Urothelium cell line (cell line): Measurements from ENCODE around the gene ENOX2.

Source experiments
- DNase-seq: peaks from one replicate; pipeline ENCODE4 v3.0.0; 2011; ENCODE audit warnings: low spot score, mixed read lengths
- FAIRE-seq: peaks from 2 replicates; lab custom pipeline; 2011; peaks lifted over from hg19 to GRCh38; lab: Jason Lieb, UNC

Gene ENOX2

GRCh38 chrX:130645955-130646583 is 256.9 kb downstream of the ENOX2 start:
- DNase-seq: no peak
- FAIRE-seq: no peak

- FAIRE-seq: no peak
- no peak for DNase-seq
Observed at GRCh38 chrX:130637591-130637990, 265.4 kb downstream of the ENOX2 start.

DNA sequence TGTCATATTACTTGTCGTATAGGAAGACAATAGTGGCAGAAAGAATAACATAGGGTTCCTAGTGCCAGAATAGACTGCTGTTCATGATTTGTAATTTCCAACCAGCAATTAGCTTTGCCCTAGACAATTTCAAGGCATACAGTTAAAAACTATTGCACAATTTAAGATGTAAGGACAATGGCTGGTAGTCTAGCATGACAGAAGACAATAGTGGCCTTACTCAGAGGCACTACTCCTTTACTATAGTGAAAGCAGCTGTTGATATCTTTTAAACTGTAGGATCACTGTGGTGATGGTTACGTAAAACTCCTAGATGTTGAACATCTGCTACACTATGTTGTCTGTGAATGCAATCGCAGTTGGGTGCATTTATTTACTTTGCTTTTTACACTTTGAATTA is 266.7 kb downstream of the ENOX2 start:
- DNase-seq: no peak
- FAIRE-seq: no peak

- DNase-seq (no peak), FAIRE-seq (no peak)
Observed at GRCh38 chrX:130631011-130631410, 272.0 kb downstream of the ENOX2 start.

DNA sequence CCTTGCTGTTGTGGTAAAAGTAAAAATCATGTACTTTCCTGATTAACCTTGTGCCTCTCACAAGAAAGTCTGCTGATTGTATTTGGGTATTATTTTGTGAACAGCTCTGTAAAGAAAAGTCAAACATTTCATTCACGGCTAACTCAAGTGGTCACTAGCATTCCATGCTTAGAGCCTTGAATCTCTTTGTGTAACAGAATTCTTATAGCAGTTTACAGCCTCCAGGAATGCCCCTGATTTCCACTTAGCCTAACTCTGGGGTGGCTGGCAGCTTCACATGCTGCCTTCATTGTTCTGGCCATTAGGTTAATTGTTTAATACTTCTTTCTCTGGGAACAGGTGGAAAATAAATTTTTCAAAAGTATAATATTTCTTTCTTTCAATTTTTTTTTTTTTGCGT is 274.5 kb downstream of the ENOX2 start:
- no peak for FAIRE-seq
- DNase-seq: no peak

- DNase-seq: no peak
- FAIRE-seq: no peak
Observed at GRCh38 chrX:130626521-130626920, 276.5 kb downstream of the ENOX2 start.

- FAIRE-seq (no peak), DNase-seq (no peak)
Observed at GRCh38 chrX:130625386-130625785, 277.6 kb downstream of the ENOX2 start.

- DNase-seq (no peak), FAIRE-seq (no peak)
Observed at GRCh38 chrX:130623518-130623917, 279.5 kb downstream of the ENOX2 start.

GRCh38 chrX:130615941-130616340 is 287.1 kb downstream of the ENOX2 start:
- DNase-seq (no peak), FAIRE-seq (no peak)

GRCh38 chrX:130607431-130607830 is 295.6 kb downstream of the ENOX2 start:
- DNase-seq (no peak), FAIRE-seq (no peak)

GRCh38 chrX:130606425-130606824 is 296.6 kb downstream of the ENOX2 start:
- FAIRE-seq (no peak), DNase-seq (no peak)

DNA sequence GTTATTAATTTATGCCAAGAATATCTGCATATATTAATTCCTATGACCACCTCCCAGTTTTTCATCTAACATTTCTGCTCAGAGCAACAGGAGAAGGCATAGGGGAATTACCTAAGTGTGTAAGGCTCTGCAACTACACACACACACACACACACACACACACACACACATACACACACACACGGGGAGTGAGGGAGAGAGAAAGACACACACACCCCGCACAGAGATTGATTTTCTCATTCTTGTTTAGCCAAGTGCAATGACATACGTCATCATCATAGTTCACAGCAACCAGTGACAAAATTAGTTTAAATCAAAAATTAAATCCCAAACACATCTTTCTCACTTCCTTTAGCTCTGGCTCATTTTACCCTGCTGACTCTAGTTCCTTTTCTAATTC is 298.1 kb downstream of the ENOX2 start:
- no peak for FAIRE-seq
- no peak for DNase-seq

DNA sequence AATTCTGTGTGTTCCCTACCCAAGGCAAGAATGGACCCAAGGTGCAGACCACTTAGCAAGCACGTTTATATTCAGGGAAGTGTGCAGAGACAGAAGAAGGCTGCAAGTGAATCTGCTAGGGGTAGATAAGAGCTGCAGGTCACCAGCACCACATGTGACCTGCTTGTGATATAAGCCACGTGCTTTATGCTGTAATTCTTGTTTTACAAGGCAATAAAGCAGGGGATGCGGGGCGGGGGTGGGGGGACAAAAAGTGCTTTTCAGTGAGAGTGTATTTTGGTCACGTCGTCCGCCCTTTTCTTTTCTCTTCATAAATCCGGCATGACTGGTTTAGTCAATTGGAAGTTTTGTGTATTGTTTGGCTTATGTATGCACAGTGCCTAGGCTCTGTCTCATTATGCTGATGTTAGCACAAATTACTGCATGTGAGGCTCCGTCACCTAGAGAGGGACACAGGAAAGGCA is 308.5 kb downstream of the ENOX2 start:
- DNase-seq: no peak
- FAIRE-seq: no peak

GRCh38 chrX:130593911-130594310 is 309.1 kb downstream of the ENOX2 start:
- DNase-seq (no peak), FAIRE-seq (no peak)

DNA sequence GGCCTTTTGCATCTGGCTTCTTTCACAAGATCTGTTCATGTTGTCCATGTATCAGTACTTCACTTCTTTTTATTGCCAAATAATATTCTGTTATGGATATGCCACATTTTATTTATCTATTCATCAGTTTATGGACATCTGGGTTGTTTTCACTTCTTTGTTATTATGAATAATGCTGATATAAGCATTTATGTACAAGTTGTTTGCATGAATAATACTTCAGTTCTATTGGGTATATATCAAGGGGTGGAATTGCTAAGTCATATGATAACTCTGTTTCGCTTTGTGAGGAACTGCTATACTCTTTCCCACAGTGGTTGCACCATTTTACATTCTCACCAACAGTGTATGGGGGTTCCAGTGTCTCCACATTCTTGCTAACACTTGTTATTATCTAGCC is 310.8 kb downstream of the ENOX2 start:
- FAIRE-seq (no peak), DNase-seq (no peak)

DNA sequence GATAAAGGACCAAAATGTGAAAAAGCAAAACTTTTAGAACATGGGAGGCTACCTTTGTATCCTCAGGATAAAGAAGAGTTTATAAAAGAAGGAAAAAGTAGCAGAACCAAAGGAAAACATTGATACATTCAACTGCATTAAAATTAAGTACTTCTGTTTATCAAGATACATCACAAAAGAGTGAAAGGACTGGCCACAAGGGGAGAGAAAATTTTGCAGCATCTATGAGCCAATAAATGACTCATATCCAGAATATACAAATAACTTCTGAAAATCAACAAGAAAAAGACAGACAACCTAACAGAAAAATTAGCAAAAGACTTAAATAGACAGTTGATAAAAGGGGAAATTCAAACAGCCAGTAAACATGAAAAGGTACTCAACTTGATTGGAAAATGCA is 324.1 kb downstream of the ENOX2 start:
- FAIRE-seq: no peak
- no peak for DNase-seq

- FAIRE-seq: no peak
Observed at GRCh38 chrX:130577431-130577830, 325.6 kb downstream of the ENOX2 start.

GRCh38 chrX:130575831-130576389 is 327.1 kb downstream of the ENOX2 start:
- FAIRE-seq: no peak
- DNase-seq: peak; percentile 7

More at GRCh38 chrX:130577431-130577830, 325.6 kb downstream of the ENOX2 start:
- no peak for DNase-seq
